Activated T-cell treated with anti-CD3 and anti-CD28 coated beads, Interleukin-2, amount 50 U/mL, for 48 hours (primary cell): Measurements from ENCODE around the gene EEPD1.
"Not testable (repeated sequence)": the region's sequence is repeated elsewhere in the genome, so short reads cannot be mapped to it uniquely, and the experiment has no call there.

Experiments
- DNase-seq, 2 experiments: peaks; one replicate each; pipeline ENCODE4 v3.0.0-alpha.2; 2020

EEPD1 gene

DNA sequence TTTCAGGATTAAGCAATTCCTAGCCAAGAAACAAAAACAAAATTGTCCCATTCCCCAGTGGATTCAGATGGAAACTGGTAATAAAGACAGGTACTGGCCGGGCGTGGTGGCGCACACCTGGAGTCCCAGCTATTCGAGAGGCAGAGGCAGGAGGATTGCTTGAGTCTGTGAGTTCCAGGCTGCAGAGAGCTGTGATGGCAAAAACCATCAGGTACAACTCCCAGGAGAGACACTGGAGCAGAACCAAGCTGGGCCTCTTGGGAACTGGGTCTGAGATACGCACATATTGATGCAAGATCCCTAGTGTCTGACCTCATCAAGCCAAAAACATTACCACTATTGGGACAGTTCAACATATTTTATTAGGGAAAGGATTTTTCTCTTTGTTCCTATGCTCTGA is 152.6 kb downstream of the EEPD1 start:
- DNase-seq = no peak

DNA sequence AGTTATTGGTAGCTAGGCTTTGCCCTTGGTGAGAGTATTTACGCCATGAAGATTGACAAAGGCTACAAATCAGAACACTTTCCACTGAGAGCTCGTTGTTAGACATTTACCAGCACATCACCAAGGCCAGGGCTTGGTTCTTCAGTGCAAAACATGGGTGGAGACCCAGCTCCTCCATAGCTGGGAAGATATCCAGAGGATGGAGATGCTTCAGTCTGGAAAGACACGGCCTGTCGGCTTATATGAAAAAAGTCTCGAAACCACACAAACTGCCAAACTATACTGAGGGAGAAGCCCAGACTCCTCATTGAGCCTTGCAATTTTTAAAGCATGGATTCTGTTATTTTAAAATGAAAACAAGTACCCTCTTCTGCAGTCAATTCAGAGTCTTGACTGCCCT is 153.2 kb downstream of the EEPD1 start:
- DNase-seq = no peak

DNA sequence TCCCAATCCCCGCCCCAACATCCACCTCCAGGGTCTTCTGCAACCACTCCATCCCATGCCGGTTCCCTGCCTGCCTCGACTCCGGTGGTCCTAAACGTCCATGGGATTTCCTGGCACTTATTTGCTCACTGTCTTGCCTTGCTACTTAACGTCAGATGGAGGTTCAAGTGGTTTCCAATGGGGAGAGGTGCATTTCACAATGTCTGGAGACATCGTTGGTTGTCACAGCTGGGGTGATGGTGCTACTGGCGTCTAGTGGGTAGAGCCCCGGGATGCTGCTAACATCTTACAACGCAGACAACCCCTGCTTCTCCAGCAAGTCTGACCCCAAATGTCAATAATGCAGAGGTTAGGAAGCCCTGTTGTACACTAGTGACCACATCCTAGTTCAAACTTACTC is 153.7 kb downstream of the EEPD1 start:
- no peak for DNase-seq

DNA sequence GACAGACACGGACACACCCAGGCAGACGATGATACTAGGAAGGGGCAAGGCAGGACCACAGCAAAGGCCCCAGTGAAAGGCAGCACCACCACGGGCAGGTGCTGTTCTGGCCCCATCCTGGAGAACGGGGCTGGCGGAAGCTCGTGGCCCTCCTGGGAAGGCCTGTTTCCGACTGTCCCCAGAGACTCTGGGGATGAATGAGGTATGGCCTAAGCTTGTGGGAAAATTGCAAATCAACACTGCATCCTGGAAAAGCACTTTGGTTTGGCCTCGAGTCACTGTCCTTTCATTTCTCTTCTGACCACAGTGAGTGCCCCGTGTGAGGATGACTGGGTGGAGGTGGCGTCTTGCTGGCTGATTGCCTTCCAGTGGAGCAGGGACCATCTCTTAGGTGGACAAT is 155.0 kb downstream of the EEPD1 start:
- no peak for DNase-seq

DNA sequence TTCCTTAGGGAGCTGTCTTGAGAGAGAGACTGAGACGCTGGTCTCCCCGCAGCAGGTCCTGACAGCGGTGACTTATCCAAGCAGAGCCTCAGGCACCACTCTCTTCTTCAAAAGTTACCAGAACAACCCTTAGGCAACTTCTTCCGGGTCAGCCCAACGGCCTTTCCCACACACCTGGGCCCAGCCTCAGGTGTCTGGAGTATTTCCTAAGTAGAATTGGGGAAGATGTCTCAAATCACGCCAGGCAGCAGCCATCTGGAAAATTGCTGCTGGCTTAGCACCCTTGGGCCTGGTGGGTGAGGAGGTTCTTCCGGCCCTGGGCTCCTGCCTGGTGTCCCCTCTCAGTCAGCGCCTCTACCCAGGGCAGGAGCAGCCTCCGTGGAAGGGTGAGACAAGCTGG is 156.2 kb downstream of the EEPD1 start:
- no peak for DNase-seq

DNA sequence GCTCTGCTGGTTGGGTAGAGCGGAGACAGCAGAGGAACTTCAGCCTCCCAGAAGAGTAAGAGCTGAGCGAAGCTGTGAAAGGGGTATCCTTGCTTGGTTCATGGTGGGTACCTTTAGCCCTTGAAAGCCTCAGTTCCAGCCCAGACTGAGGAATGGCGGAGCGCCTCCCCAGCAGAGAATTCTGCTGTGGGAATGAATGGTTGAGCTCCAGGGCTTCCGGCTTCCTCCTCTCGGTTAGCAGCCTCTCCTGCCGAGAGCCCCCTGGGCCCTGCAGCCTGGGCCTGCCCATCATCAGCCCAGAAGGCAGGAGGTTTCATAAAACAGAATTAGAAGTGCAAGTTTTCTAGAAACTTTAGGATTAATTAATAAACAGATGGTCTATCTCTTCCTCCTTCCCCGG is 156.7 kb downstream of the EEPD1 start:
- no peak for DNase-seq

DNA sequence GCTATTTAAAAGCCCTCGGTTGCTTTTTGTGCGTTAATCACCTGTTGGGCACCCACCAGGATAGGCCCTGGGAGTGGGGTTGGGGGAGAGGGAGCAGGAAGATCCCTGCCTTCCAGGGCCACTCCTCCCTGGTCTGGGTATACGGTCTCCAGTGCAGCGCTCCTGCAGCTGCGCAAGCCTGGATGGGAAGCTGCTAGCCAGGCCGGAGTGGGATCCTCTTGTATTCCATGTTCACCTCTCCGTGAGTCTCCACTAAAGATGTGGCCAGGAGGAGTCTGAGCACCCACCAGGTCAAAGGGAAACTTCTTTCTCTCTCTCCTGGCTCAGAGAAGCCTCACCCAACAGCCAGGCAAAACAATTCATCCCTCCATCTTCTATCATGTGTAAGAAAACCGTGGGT is 157.8 kb downstream of the EEPD1 start:
- DNase-seq = no peak

DNA sequence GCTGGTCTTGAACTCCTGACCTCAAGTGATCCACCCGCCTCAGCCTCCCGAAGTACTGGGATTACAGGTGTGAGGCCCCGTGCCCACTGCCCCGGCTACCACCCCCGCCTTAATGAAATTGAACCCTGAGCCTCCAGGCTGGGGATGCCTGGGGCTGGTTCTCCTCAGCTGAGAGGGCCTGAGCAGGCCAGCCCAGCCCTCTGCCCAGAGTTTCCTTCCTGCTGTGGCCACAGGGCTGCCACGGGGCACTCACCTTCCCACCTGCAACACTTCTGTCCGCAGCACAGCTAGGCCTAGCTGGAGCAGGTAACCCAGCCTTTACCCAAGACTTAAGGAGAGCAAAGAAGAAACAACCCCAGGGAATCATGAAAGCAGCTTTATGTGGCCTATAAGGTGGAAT is 158.5 kb downstream of the EEPD1 start:
- DNase-seq = no peak

DNA sequence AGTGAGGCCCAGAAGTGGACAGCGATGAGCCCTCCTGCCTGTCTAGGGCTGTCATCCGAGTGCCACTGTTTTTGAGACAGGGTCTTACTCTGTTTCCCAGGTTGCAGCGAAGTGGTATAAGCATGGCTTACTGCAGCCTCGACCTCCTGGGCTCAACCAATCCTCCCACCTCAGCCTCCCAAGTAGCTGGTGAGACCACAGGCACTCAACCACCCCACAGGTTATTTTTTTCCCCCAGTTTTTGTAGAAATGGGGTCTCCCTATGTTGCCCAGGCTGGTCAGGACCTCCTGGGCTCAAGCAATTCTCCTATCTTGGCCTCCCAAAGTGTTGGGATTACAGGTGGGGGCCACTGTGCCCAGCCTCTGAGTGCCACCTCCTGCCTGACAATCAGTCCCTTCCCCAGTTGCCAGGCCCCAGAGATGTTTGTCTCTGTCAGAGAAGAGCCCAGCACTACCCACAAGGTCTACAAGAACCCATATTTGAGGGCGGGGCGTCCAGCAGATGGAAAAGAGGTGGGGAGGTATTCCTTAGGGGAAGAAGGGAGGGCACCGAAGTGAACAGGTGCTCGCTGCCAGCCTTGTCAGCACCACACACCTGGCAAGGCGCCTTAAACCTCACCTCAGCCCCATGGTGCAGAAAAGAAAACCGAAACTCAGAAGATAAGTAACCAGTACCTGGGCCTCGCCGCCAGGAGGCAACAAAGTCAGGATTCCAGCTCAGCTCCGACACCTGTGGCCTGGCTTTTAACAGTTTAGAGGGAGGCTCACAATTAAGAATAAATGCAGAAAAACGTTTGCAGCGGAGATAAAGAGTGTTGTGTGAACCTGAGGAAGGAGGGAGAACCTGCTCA is 159.2 kb downstream of the EEPD1 start:
- DNase-seq = peak in 1 of 2 experiments; percentile 26

DNA sequence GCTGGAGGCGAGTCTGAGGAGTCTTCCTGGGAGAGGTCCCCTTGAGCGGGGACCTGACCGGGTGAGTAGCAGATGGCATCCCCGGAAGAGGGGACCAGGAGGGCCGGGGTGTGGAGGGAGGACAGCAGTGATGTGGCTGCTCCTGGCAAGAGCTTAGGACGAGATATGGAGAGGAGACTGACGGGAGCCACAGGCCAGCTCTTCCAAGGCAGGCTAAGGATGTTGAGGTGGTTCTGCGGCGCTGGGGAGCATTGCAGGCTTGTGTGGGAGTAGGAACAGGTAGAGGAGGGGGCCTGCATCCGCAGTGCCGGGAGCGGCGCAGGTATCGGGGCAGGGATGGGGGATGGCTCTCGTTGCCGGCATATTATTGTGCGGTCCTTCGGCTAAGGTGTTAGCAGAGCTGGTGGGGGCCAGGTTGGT is 159.9 kb downstream of the EEPD1 start:
- DNase-seq = no peak

DNA sequence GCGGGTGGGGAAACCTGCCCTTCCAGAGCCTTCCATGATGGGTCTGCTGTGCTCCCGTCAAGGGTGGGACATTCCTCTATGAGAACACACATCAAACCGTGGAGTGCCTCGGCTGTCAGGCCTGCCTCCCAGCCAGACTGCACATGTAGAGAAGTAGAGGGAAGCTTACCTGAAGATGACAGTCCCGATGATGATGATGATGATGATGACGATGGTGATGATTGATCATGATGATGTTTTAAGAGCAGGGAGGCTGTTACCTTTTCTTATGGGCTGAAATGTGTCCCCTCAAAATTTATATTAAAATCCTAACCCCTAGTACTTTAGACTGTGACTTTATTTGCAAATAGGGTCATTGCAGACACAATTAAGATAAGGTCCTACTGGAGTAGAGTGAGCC is 160.6 kb downstream of the EEPD1 start:
- DNase-seq = no peak

DNA sequence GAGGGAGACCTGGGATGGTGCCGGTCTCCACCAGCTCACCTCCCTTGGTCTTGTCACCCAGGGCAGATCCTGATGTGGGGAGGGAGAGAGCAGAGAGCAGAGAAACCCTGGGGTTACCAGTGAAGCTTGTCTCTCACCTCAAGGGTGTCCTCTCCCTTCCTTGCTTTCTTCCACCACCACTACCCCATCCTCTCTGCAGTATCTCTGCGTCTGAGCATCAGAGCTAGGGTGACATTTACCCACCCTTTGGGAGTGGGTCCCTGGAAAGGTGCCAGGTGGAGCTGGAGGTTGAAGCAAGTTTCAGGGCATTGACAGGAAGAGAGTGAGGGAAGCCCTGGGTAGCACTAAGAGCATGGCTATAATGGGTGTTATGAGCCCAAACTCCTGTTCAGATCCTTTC is 161.4 kb downstream of the EEPD1 start:
- DNase-seq = no peak

DNA sequence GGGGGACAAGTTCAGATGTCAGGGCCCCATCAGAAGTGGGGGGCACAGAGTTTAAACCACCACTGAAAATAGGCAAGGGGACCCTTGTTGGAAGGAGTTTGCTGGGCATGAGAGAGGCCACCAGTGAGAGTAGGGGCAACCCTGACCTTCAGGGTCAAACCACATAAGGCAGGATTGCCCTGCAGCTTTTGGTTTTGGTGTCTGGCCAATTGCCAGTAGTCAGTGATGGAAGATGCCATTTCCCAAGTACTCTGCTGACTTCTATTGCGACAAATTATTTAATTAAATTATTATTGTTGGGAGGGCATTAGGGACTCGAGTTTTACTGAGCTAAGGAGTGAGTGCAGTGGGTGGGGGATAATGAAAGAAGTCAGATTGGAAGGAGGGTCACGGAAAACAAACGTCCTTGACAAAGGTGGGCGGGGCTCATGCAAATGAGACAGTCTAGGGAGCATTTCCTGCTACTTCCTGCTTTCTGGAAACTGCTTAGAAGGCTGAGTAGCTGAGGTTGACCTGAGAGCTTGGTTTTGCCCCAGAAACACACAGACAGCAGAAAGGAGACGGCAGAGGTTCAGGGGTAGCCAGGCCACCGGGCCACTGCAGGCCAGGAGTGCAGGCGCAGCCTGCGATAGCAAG is 162.4 kb downstream of the EEPD1 start:
- no peak for DNase-seq

DNA sequence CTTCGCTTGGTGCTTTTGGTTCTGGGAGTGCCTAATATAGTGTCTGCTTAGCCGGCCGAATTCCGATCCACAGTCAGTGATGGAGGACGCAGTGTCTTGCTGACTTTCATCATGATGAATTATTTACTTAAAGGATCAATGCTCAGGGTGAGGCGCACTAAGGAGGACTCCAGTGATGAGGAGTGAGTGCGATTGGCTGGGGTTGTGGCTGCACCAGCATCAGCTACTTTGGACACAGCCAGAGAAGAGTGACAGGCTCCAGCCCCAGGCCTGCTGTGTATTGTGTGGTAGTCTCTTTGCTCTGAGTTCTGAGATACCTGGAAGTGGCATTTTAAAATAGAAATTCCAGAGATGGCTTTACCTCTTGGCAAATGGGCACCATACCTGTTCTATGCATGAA is 163.3 kb downstream of the EEPD1 start:
- no peak for DNase-seq

DNA sequence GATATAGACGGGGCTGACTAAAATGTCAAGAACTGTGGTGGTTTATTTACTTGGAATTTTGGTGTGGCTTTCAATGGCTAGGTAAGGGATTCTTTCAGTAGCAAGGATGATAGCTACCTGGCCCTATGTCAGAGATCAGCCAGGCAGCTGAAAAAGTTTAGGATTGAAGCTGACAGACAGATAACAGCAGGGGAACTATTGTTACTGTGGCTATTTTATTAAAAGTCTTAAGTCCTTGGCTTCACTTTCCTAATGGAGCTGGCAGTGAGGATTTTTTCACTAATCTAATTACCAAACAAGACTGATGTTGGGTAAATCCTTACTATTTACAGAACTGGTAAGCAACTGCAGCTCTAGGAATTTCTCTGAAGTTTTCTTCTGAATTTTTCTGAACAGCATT is 164.2 kb downstream of the EEPD1 start:
- DNase-seq = no peak

DNA sequence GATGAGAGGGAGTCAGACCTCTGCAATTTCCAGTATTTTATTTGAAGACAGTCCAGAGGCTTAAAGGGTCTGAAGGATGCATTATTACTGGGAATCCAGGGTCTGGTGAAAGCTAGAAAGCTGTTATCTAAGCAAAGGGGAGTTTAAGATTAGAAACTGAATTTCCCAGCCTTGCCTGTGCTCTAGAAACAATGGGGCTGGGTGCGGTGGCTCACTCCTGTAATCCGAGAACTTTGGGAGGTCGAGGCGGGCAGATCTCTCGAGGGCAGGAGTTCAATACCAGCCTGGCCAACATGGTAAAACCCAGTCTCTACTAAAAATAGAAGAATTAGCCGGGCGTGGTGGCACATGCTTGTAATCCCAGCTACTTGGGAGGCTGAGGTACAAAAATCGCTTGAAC is 165.1 kb downstream of the EEPD1 start:
- no peak for DNase-seq

DNA sequence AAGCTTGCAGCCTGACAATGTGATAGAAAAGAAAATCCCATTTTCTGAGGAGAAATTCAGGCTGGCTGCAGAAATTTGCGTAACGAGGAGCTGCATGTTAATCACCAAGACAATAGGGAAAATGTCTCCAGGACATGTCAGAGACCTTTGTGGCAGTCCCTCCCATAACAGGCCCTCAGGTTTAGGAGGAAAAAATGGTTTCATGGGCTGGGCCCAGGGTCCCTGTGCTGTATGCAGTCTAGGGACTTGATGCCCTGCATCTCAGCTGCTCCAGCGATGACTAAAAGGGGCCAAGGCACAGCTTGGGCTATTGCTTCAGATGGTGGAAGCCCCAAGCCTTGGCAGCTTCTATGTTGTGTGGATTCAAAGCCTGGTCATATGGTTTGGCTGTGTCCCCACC is 168.2 kb downstream of the EEPD1 start:
- not testable (repeated sequence) for DNase-seq

DNA sequence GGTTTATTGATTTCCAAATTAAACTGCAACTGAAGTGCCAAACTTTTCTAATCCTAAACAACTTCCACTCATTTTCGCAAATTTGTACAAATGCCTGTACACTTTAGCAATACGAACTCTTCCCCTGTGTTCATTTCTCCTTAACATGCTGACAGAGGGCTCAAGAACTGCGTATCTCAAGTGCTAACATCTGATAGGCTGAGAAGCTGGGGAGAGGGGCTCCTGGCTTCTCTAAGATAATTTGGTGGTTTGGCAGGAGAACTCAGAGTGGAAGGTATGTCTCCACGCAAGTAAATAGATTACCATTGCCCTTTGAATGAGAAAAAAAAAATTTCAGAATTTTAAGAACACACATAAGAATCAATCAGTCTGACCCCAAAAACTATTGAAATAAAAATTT is 183.3 kb downstream of the EEPD1 start:
- DNase-seq = no peak

DNA sequence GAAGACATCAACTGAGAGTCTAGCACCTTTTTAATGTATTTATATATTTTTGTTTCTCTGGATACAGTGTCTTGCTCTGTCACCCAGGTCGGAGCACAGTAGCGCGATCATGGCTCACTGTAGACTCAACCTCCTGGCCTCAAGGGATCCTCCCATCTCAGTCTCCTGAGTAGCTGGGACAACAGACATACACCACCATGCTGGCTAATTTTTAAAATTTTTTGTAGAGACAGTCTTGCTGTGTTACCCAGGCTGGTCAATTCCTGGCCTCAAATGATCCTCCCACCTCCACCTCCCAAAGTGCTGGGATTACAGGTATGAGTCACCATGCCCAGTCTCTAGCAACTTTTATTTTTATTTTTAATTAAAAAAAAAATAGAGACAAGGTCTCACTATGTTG is 185.2 kb downstream of the EEPD1 start:
- no peak for DNase-seq

DNA sequence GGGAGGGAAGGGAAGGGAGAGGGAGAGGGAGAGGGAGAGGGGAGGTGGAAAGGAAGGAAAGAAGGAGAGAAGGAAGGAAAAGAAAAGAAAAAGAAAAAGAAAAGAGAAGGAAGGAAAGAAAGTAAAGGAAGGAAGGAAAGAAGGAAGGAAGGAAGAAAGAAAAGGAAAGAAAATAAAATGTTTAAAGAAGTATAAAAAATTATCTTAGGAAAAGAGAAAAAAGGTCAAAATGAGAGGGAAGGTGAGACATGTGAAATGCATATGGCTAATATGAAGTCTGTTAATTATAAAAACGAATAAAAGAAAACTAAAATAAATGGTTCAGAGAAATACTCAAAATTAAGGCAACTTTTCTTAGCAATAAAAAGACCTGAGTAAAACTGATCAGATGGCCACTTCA is 190.5 kb downstream of the EEPD1 start:
- no peak for DNase-seq

DNA sequence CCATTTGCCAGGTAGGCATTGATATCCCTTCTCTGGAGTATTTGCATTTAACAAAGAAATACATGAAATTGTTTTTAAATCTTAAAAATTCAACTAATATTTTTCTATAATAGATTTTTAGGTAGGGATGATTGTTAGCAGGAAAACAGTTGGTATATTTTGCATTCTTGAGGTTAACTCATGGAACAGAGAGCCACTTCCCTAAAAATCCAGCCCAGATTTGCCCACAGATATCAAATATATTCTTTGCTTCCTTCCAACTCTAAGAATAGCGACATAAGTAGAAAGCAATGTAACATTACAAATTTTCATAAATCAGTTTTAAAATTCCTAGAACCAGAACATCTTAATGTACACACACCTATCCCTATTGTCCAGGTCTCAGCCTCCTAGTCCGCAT is 191.6 kb downstream of the EEPD1 start:
- no peak for DNase-seq

DNA sequence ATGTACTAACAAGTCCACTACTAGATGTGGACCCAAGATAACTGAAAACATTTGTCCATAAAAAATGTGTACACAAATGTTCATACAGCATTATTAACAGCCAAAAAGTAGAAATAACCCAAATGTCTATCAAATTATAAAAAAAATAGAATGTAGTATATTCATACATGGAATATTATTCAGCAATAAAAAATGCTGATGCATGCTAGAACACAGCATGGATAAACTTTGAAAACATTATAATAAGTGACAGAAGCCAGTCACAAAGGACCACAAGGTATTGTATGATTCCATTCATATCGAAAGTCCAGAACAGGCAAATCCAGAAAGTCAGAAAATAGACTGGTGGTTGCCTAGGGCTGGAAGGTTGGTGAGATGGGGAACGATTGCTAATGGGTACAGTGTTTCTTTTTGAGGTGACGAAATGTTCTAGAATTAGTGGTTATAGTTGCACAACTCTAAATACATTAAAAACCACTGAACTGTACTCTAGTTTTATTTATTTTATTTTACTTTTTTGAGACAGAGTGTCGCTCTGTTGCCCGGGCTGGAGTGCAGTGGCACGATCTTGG is 193.3 kb downstream of the EEPD1 start:
- no peak for DNase-seq

DNA sequence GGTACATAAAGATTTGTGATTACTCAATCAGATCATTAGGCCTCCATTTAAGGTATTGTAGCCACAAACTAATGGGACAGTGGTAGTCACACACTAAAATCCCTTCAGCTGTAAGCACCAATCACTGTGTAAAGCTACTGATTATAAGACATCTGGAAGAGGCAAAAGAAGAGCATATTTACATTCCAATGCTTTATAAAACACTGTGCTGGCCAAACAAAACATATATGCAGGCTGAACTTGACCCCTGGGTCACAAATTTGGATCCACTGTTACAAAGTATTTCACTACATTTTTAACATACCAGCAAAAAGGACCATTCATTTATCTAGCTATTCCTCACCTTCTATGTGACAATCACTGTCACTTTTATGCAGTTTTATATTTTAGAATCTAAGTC is 195.2 kb downstream of the EEPD1 start:
- DNase-seq = no peak

DNA sequence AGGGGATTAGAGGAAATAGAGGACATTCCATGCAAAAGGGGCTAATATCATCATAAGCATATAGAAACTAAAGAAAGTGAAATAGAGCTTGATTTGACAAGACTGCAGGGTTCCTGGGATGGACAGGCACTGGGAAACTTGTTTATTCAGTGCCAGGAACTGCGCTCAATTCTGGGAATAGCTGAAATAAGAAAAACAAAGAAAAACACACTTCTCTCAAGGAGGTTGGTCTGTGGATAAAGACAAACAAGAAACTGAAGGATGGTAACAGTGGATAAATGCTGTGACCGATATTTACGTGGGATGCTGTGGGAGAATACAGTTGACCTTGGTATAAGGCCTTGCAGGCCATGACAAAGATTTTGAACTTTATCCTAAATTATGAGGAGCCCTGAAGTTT is 195.7 kb downstream of the EEPD1 start:
- no peak for DNase-seq
